K562 (cell line): Measurements from ENCODE around the gene SLC39A9. TPM values are rescaled to one million over a fixed set of nuclear protein-coding genes. Genes with fewer than 3 reads are reported as not detected.
A peak's percentile ranks its signal among the peaks of the same experiment; 100 is the strongest.

Source experiments
- ATAC-seq: fragments of 200-7000 bp; cut with Tn5 transposase; 3 replicates; pipeline ENCODE4 v1.9.1; 2020; ENCODE audit warnings: moderate library complexity
- BruUV-seq: library from RNA; stranded (reverse); fragments of 400-500 nt; replicated peaks from 2 replicates; lab custom pipeline; 2021; lab: Mats Ljungman, UMichigan
- CTCF ChIA-PET: fragments of 300-600 bp; formaldehyde crosslinking; extraction: SDS; loops from one replicate; lab custom pipeline; 2021; ENCODE audit warnings: low intra/inter-chr PET ratio; lab: Yijun Ruan, JAX
- POLR2A ChIA-PET: fragments of 300-600, 350-650 bp; sonication (Branson Sonifier 250); formaldehyde crosslinking; extraction: SDS; loops from one replicate; lab custom pipeline; 2021; ENCODE audit warnings: antibody characterized with exemption, inconsistent platforms; lab: Yijun Ruan, JAX
- DNase-seq, 4 experiments: peaks; one replicate each; pipeline versions ENCODE4 v3.0.0 to v3.0.0-alpha.2; 2011 to 2018; ENCODE audit warnings: low spot score in 3 of 4, mixed read lengths in 3 of 4; ENCODE audit errors: extremely low read depth in 1 of 4
- FAIRE-seq: peaks from 2 replicates; lab custom pipeline; 2011; peaks lifted over from hg19 to GRCh38; lab: Jason Lieb, UNC
- H2AFZ ChIP-seq: 2 replicates; pipeline ENCODE4 v1.6.0; 2011; ENCODE audit warnings: low read depth, low read length, control low read depth, inconsistent platforms
- H3K27ac ChIP-seq: fragments of 200-600 bp; 3 replicates; pipeline ENCODE4 v1.8.0; 2011; ENCODE audit warnings: low read depth, mild to moderate bottlenecking, control low read depth, inconsistent platforms, low read length, moderate library complexity, mixed read lengths; ENCODE audit errors: extremely low read depth
- H3K27me3 ChIP-seq, 2 experiments: fragments of 300-600 bp in 1 of 2; 2 replicates in 1 of 2; 3 replicates in 1 of 2; pipeline versions ENCODE4 v1.6.0 to v1.8.0; 2011; ENCODE audit warnings: inconsistent platforms in 2 of 2, low read length in 2 of 2, mild to moderate bottlenecking in 1 of 2, mixed read lengths in 1 of 2, moderate library complexity in 1 of 2; ENCODE audit not compliant: control insufficient read depth in 2 of 2, insufficient read depth in 2 of 2
- H3K36me3 ChIP-seq: fragments of 300-600 bp; 3 replicates; pipeline ENCODE4 v1.8.0; 2011; ENCODE audit warnings: mild to moderate bottlenecking, low read length, inconsistent platforms; ENCODE audit not compliant: control insufficient read depth, insufficient read depth
- H3K4me1 ChIP-seq, 2 experiments: fragments of 200-600 bp in 1 of 2; replicated peaks in 1 of 2; 2 replicates in 1 of 2; 3 replicates in 1 of 2; pipeline versions ENCODE4 v1.5.1 to v1.8.0; 2011; ENCODE audit warnings: inconsistent platforms in 2 of 2, low read length in 2 of 2, mild to moderate bottlenecking in 1 of 2, mixed read lengths in 1 of 2, moderate library complexity in 1 of 2; ENCODE audit not compliant: control insufficient read depth in 2 of 2, insufficient read depth in 2 of 2
- H3K4me2 ChIP-seq: 2 replicates; pipeline ENCODE4 v1.6.1; 2011; ENCODE audit warnings: low read length, control low read depth, inconsistent platforms, mixed read lengths; ENCODE audit not compliant: insufficient read depth
- H3K4me3 ChIP-seq: fragments of 200-600 bp; sonication (generic), shearing (Covaris generic); 2 replicates; pipeline ENCODE4 v1.5.1; 2016; ENCODE audit warnings: control low read depth, inconsistent platforms
- H3K79me2 ChIP-seq: fragments of 200-600 bp; 3 replicates; pipeline ENCODE4 v1.8.0; 2011; ENCODE audit warnings: low read length, inconsistent platforms; ENCODE audit not compliant: control insufficient read depth, insufficient read depth
- H3K9ac ChIP-seq, 2 experiments: 2 replicates each; pipeline versions ENCODE4 v1.6.0 to v1.6.1; 2011; ENCODE audit warnings: low read depth in 2 of 2, low read length in 2 of 2, control low read depth in 1 of 2, inconsistent platforms in 1 of 2, mild to moderate bottlenecking in 1 of 2, mixed read lengths in 1 of 2; ENCODE audit not compliant: insufficient read depth in 1 of 2
- H3K9me1 ChIP-seq: one replicate; pipeline ENCODE4 v1.6.0; 2011; ENCODE audit warnings: inconsistent platforms, mild to moderate bottlenecking, low read length, moderate library complexity; ENCODE audit not compliant: control insufficient read depth, insufficient read depth
- H3K9me3 ChIP-seq: replicated peaks from 2 replicates; pipeline ENCODE4 v1.5.1; 2011; ENCODE audit warnings: low read depth, low read length, inconsistent platforms; ENCODE audit not compliant: control insufficient read depth, insufficient read depth
- H4K20me1 ChIP-seq: replicated peaks from 2 replicates; pipeline ENCODE4 v1.6.1; 2011; ENCODE audit warnings: low read length, inconsistent platforms, mixed read lengths; ENCODE audit not compliant: control insufficient read depth, insufficient read depth
- ATF6 ChIP-seq: sonication (generic); formaldehyde crosslinking; IDR thresholded peaks from 2 replicates; pipeline ENCODE4 v1.4.0; 2020; ENCODE audit warnings: mild to moderate bottlenecking, missing genetic modification reagents
- CBX8 ChIP-seq: fragments of 200-600 bp; sonication (generic); IDR thresholded peaks from 2 replicates; pipeline ENCODE4 v1.6.1; 2012; ENCODE audit warnings: borderline replicate concordance, mixed run types, low read depth, mild to moderate bottlenecking, moderate library complexity, mixed read lengths, low read length, control low read depth, inconsistent platforms; ENCODE audit not compliant: poor library complexity, severe bottlenecking; ENCODE audit errors: extremely low read depth
- CEBPG ChIP-seq, 3 experiments: fragments of 200-800 bp in 1 of 3; sonication (Bioruptor generic) in 1 of 3; sonication (generic) in 1 of 3; formaldehyde crosslinking in 1 of 3; IDR thresholded peaks in 2 of 3; conservative IDR thresholded peaks in 1 of 3; 2 replicates each; pipeline versions ENCODE4 v1.6.1 to v1.8.0; 2016 to 2022; ENCODE audit warnings: missing compliant biosample characterization in 2 of 3, missing genetic modification characterization in 2 of 3, mild to moderate bottlenecking in 1 of 3, missing genetic modification reagents in 1 of 3
- KLF10 ChIP-seq: fragments of 250-450 bp; sonication (Bioruptor Pico); IDR thresholded peaks from 2 replicates; pipeline ENCODE4 v1.6.1; 2021; ENCODE audit warnings: matching md5 sums
- WGBS: fragments of 100-300 bp; shearing (Covaris generic); methylation state at CpG from one replicate; pipeline ENCODE4 v1.1.6; 2016; ENCODE audit warnings: low coverage, mixed read lengths; ENCODE audit not compliant: insufficient coverage; ENCODE audit errors: missing lambda C conversion rate; 5-methylcytosine and 5-hydroxymethylcytosine counted together
- in situ Hi-C: fragments of 300-500 bp; cut with MboI; formaldehyde crosslinking; loops from 4 replicates; pipeline ENCODE4 v1.15.0; 2018; ENCODE audit warnings: inconsistent platforms, mixed read lengths
- intact Hi-C: fragments of 100-400 bp; cut with micrococcal nuclease; formaldehyde crosslinking; loops from 2 replicates; pipeline ENCODE4 v1.14.2; 2022
- polyA plus RNA-seq, 8 experiments: library from polyadenylated mRNA; depleted of rRNA in 4 of 8; stranded (reverse) in 5 of 8; unstranded in 3 of 8; fragments of >200 nt; fragmentation: Nextera tagmentation in 2 of 8; fragmentation: Illumina TruSeq in 1 of 8; extraction: Ambion mirVana in 2 of 8; extraction: Trizol in 1 of 8; gene quantifications; 2 replicates each; pipeline versions ENCODE4 v1.2.1 to v1.2.3, GENCODE V29; 2011 to 2014; ENCODE audit warnings: inconsistent platforms in 1 of 8, missing spikeins in 1 of 8
- total RNA-seq, 7 experiments: library from RNA; depleted of rRNA in 6 of 7; stranded (reverse); fragments of >200 nt in 6 of 7; fragmentation: Illumina TruSeq in 2 of 7; extraction: Trizol in 2 of 7; gene quantifications; 2 replicates each; pipeline versions ENCODE4 v1.2.1 to v1.2.3, GENCODE V29; 2011 to 2021; ENCODE audit warnings: low replicate concordance in 1 of 7

The SLC39A9 gene
- total and polyA plus RNA-seq, 9 of the 15 experiments (the other 6 are each of a cell fraction or from before 2014, with no cell fraction given) = 18.4 to 66.0 (median 32.5) TPM

DNA sequence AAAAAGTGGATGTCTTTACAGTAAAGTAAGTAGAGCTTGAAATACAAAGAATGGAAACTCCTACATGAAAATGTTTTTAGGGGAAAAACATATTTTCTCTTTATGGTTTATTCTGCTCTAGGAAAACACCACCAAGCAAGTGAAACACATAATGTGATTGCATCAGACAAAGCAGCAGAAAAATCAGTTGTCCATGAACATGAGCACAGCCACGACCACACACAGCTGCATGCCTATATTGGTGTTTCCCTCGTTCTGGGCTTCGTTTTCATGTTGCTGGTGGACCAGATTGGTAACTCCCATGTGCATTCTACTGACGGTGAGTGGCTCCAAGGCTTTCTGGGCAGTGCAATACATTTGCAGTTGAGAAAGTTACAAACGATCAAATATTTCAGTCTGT, 43.5 kb downstream of the SLC39A9 start:
- H3K4me2 ChIP-seq = no peak overlapping the region
- H3K4me3 ChIP-seq = no peak overlapping the region
- no peak overlapping the region for H3K9ac ChIP-seq
- POLR2A ChIA-PET = interaction anchor here (0.6 kb wide), 1 partner anchor 216 kb away, joined by 3 read pairs; no protein-coding TSS in a partner anchor
- 60% methylated on average over 5 of the region's 5 CpGs for whole genome bisulfite sequencing
- no peaks in the 10 kb centered on the region for H3K9me1 ChIP-seq
- DNase-seq (no peak), FAIRE-seq (no peak), ATAC-seq (no peak)
- intact Hi-C loops (no loop called here), in situ Hi-C loops (no loop called here)
- peaks cover 23% of the 10 kb centered on the region; the same call in 1 of the 3 replicates for H3K36me3 ChIP-seq
- no peak overlapping the region for H2AFZ ChIP-seq
- H3K79me2 ChIP-seq = peaks cover 4% of the 10 kb centered on the region; the same call in 2 of the 3 replicates
- no peaks in the 10 kb centered on the region for H4K20me1 ChIP-seq
- TF ChIP-seq KLF10 (CRISPR knock-in tag) = no peak
- no peak for TF ChIP-seq CEBPG (CRISPR knock-in tag; IDR thresholded peaks at IDR 0.05)
- TF ChIP-seq CEBPG (tag; conservative IDR thresholded peaks at IDR 0.05 in 1 of 2, IDR thresholded peaks at IDR 0.05 in 1 of 2) = peak; percentile 19 to 20; a peak in 1 of 4 replicates
- H3K4me1 ChIP-seq = no peaks in the 10 kb centered on the region
- no peaks in the 10 kb centered on the region for H3K27me3 ChIP-seq
- CTCF ChIA-PET = no interaction called here
- BruUV-seq = no TSS peak
- no peaks in the 10 kb centered on the region for H3K9me3 ChIP-seq
- H3K27ac ChIP-seq = no peak overlapping the region

DNA sequence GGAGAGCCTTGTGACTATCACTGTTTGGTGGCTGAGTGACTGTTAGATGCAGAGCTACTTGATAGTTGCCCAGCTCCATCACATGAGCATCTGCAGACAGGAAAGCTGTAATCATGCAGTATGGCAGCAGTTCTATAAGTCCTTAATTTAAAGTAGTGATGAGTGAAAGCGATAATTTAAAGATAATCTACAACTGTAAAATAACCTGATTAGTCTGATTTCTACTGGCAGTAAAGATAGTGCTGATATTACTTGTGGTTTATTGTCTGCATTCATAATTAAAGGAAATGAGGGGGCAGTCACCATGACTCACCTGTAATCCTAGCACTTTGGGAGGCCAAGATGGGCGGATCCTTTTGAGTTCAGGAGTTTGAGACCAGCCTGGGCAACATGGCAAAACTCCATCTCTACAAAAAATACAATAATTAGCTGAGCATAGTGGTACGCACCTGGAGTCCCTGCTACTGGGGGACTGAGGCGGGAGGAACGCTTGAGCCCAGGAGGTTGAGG, 44.9 kb downstream of the SLC39A9 start:
- no TSS peak for BruUV-seq
- intact Hi-C loops (no loop called here), in situ Hi-C loops (no loop called here)
- H3K9ac ChIP-seq = no peak overlapping the region
- H3K9me3 ChIP-seq = no peaks in the 10 kb centered on the region
- no peak overlapping the region for H3K27ac ChIP-seq
- H3K79me2 ChIP-seq = peaks cover 4% of the 10 kb centered on the region; the same call in 2 of the 3 replicates
- peaks cover 23% of the 10 kb centered on the region; the same call in 1 of the 3 replicates for H3K36me3 ChIP-seq
- no peak overlapping the region for H3K4me2 ChIP-seq
- WGBS = 96% methylated on average over 5 of the region's 5 CpGs
- no peak for DNase-seq
- FAIRE-seq = no peak
- H2AFZ ChIP-seq = no peak overlapping the region
- no peak for TF ChIP-seq CBX8
- TF ChIP-seq ATF6 (CRISPR knock-in tag) = no peak
- H3K4me3 ChIP-seq = no peak overlapping the region
- H4K20me1 ChIP-seq = no peaks in the 10 kb centered on the region
- no peak for ATAC-seq
- POLR2A ChIA-PET = interaction anchor here (1.2 kb wide), 1 partner anchor 12 kb away, joined by 3 read pairs; no protein-coding TSS in a partner anchor
- CTCF ChIA-PET = no interaction called here
- no peaks in the 10 kb centered on the region for H3K9me1 ChIP-seq
- no peaks in the 10 kb centered on the region for H3K27me3 ChIP-seq
- H3K4me1 ChIP-seq = no peaks in the 10 kb centered on the region
